Measurements from ENCODE around the gene IP6K1. TPM values are rescaled to one million over a fixed set of nuclear protein-coding genes. Genes with fewer than 3 reads are reported as not detected.

The IP6K1 gene
- 33.4 and 35.6 TPM in 2 replicates for total RNA-seq

DNA sequence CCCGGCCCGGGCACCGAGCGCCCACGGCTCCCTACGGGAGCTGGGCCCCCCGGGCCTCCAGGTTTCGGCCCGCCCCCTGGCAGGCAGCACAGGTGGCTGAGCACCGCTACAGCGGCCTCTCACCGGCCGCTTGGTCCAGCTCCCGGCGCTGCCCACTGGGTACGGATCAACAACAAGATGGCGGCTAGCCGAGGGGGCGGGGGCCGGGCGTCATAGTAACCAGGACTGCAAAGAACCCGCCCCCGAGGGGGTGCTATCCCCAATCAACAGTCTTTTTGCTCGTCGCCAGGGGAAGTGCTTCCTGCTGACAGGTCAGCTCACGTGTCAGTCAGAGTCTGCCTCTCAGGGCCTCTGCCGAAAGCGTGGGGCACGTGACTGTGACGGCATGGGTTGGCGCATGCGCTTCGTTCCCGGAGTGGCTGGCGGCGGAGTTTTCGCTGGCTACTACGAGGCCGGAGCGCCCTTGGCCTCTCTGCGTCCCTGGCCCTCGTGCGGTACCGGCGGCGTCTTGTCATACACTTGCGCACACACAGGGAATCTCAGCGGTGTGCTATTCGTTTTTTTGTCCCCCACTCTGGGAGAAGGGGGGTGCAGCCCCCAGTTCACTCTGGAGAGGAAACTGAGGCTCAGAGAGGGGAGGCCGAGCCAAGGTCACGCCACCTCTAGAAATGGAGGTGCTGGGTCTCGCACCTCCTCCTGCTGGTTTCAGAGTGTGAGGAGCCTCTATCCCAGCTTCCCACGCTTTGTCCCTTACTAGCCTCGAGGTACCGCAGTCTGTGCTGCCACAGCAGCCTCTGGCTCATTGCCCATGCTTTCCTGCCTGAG is at the start of gene IP6K1:
IP6K1 (minus strand) TSS at position 186 of the 825 bp plus-strand sequence. CDS start 38,502 bp downstream, outside the sequence.

DNA sequence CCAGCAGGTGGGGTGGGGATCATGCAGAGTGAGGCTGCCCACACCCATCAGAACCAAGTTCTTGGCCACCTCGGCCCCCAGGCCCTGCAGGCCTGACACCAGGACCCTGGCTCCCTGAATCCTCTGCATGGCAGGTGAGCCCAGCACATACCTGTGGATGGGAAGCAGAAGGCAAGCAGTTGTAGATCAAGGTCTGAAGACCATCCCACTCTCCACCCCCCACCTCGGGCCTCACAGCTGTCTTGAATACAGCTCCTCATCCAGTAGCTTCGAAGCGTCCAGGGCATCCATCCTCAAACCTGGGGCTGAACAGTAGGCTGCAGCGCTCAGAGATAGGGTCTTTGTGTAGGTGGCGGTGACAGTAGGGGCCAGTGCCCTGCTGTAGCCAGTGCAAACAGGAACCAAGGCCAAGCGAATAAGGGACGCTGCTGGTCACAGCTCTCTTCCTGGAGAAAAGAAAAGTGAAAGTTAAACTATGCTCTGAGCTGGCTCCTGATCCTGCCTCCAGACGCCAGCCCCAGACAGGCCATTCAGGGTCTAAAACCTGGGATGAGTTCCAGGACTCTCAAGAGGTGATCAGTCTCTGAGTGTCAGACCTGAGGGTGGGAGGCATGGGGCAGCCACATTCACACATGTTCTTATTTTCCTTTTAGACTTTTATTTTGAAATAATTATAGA is 27.3 kb upstream of the IP6K1 start, which contains the start of gene UBA7:
UBA7 (minus strand) TSS at position 457 of the 678 bp plus-strand sequence; CDS start at position 291, 166 bp downstream.

DNA sequence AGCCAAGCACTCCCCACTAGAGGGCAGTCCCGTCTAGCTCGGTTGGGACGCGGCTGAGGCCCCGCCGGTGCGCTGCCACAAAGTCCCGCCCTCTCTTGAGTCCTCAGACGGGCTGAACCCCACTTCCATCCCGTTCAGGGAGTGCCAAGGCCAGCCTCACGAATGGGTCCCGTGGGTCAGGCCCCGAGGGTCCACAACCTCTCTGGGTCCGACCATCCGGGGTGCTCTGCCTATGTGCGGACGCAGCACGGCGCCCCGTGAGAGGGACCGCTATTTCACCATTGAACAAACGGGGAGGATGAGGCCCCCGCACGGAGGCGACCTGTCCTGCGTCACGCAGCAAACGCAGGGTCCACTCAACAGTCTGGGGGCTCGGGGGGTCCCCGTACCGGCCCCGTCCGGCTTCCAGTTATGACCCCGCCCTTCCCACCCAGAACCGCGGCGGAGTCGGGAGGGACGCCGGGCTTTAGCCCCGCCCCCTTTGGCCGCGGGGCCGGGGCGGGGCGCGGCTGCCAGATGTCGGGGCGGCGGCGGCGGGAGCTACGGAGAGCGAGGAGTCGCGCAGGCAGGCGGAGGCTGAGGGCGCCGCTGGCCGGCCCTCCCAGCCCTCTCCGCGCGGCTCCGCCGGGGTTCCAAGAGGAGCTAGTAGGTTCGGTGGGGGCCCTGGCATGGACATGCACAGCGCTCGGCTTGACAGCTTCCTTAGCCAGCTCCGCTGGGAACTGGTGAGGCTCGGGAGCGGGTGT is 16.6 kb upstream of the IP6K1 start, which contains the start of gene INKA1:
INKA1 (plus strand) TSS at position 543 of the 746 bp plus-strand sequence; CDS start at position 675, 132 bp downstream.

DNA sequence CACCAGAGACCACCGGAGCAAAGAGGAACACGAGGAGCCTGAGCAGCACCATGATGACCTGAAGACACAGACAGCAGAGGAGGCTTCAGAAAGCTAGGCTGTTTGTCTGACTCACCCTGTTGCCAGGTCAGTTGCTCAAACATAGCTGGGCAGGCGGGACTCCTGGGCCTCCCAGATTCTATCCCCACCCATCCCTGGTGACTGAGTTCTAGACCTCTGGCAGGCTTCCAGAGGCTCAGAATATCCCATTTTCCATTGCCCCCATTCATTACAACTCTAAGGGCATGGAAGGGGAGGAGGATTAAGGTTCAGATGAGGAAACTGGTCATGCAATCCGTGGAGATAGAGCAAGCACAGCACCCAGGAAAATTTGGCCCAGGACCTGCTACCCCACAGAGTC is 13.4 kb upstream of the IP6K1 start, which contains the start of gene CDHR4:
CDHR4 (minus strand) TSS at position 113 of the 400 bp plus-strand sequence; CDS start at position 52, 61 bp downstream.

DNA sequence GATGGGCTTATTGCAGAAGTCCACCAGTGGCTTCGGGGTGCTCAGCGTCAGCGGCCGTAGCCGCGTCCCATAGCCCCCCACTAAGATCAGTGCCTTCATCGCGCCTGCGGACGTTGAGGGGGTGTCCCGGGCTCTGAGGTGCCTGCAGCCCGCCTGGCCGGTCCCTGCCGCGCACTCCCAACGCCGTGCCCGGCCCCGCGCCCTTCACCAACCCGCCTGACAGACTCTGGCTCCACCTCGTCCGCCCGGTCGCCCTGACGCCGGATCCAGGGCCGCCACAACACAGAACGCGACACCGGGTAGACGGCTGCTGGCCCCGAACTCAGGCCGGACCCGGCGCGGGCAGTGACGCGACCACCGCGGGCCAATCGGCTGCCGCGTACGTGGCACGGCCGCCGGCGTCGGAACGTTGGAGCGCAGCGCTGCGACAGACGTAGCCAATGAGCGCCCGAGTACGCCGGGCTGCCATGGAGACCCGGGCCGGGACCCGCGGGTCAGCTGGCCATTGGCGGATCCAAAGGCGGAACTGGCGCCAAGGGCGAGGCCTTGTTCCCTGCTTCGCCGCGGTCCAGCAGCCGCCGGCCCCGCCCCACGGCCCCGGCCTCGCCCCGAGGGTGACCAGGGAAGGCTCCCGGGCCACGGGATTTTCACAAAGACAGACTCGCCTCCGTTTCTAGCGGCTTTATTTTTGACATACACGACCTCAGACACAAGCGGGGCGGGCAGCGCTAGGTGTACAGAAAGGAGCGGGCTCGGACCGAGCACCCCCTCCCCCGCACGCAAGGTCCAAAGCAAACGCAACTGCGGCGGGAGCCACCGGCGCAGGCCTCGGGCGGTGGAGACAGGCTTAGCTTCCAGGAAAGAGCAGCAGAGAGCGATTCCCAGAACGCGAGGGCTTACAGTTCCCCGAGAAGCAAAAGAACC is 62.5 kb downstream of the IP6K1 start, which contains the start of gene GMPPB:
GMPPB (minus strand) TSS at position 324 of the 924 bp plus-strand sequence; CDS start at position 99, 225 bp downstream.

DNA sequence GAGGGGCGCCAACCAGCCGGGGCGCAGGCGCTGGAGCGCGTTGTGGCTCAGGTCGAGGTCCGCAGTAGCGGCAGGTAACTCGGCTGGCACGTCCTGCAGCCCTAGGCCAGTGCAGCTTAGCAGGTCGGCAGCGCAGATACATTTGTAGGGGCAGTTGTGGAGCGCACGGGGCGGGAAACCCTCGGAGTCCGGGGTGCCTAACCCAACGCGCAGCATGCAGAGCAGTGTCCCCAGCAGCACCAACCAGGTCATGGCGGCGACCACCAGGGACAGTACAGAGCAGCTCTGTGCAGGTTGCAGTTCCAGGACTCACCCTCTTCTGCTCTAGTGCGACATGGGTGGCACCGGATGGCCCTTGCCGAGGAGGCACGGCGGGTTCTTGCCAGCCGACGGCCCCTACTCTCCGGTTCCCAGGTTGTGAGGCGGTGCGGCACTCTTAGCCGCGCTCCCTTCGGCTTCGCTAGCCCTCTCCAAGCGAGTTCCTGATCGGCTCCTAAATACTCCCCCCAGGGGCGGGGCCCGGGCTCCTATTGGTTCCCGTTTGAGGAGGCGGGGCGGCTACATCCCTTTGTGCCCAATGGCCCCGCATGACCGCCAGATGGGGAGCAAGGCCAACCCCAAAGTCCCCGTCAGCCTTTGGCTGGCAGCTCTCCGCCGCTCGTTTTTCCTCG is 67.0 kb downstream of the IP6K1 start, which contains the start of gene AMIGO3:
AMIGO3 (minus strand) TSS at position 471 of the 671 bp plus-strand sequence; CDS start at position 252, 219 bp downstream.

DNA sequence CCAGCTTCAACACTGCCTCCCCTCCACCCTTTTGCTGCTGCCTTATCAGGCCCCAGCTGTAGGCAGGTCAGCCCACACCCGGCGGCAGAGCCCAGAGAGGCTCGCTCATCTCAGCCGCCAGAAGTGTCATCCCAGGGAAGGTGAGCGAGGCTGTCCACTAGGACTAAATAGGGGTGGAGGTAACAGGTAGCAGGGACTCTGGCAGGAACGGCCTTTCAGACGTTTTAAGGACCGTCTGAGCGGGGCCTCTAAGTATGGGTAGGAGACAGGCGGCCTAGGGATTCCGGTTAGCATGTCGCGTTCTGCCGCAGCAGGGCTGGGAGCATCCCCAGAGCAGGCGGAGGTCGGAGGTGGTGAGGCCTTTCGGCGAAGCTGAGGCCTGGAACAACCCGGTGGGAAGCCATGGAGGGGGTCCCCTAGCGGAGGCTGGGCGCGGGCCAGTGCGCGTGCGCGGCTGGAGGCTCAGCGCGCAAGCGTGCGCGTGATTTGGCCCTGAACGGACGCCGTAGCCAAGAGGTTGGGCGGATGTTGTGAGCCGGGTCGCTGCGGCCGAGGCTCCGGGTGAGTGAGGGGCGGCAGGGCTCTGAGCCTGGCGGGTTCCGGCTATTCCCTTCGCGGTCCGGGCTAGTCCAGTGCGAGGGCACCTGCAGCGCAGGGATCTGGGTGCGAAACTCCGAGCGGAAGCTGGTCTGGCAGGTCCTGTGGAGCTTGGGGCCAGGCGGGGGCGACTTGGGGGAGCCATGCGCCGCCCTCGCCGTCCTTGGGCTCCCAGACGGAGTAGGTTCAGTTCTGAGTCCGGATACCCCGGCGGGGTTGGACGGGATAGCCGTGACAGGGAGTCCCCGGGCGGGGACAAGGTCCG is 97.1 kb downstream of the IP6K1 start, which contains the start of the genes MST1 and RNF123:
MST1 (minus strand) TSS at position 429 of the 862 bp plus-strand sequence. CDS start 783 bp downstream, outside the sequence.
RNF123 (plus strand) TSS at position 512 of the 862 bp plus-strand sequence. CDS start 1,609 bp downstream, outside the sequence.

Small RNA genes within 50 kb of the gene (small RNA-seq; reads per million reads assigned to genes)
- gene AMIGO3: not detected
- gene COX6CP14: not detected

Other genes starting within 250 kb of the IP6K1 start
- gene BSN, start 232.1 kb downstream of the IP6K1 start, total RNA-seq: under 0.01 and 0.20 TPM in 2 replicates
- 127 and 142 TPM in 2 replicates for gene APEH, start 112.2 kb downstream of the IP6K1 start, total RNA-seq
- gene MST1, start 97.1 kb downstream of the IP6K1 start, total RNA-seq: 3.3 and 4.8 TPM in 2 replicates
- gene RNF123, start 97.0 kb downstream of the IP6K1 start, total RNA-seq: 25.0 and 35.8 TPM in 2 replicates
- gene AMIGO3, start 66.9 kb downstream of the IP6K1 start, total RNA-seq: 0.37 and 1.2 TPM in 2 replicates
- 16.2 and 26.0 TPM in 2 replicates for gene GMPPB, start 62.6 kb downstream of the IP6K1 start, total RNA-seq
- gene CDHR4, start 13.3 kb upstream of the IP6K1 start, total RNA-seq: 0.37 TPM in 1 of 2 replicates, not detected in the other
- gene INKA1, start 16.7 kb upstream of the IP6K1 start, total RNA-seq: 6.2 and 6.6 TPM in 2 replicates
- 26.6 and 36.0 TPM in 2 replicates for gene UBA7, start 27.4 kb upstream of the IP6K1 start, total RNA-seq
- 4.8 and 6.5 TPM in 2 replicates for gene TRAIP, start 70.0 kb upstream of the IP6K1 start, total RNA-seq
- not detected in 2 replicates for gene CAMKV, start 83.4 kb upstream of the IP6K1 start, total RNA-seq
- 0.37 and 0.59 TPM in 2 replicates for gene MST1R, start 117.3 kb upstream of the IP6K1 start, total RNA-seq
- 13.6 and 17.0 TPM in 2 replicates for gene MON1A, start 143.3 kb upstream of the IP6K1 start, total RNA-seq
- 34.6 and 37.5 TPM in 2 replicates for gene RBM6, start 153.6 kb upstream of the IP6K1 start, total RNA-seq

All from subcutaneous preadipocyte (primary cell).